MM.1S (cell line): ENCODE results near the gene SLC2A1.

Source experiments
- DNase-seq: peaks from one replicate; pipeline ENCODE4 v3.0.0-alpha.2; 2015
- H2AFZ ChIP-seq: fragments of 300-600 bp; sonication (generic); 2 replicates; pipeline ENCODE4 v1.6.0; 2016; ENCODE audit warnings: antibody characterized with exemption, low read length
- H3F3A ChIP-seq: fragments of 300-600 bp; sonication (generic); 2 replicates; pipeline ENCODE4 v1.6.1; 2016; ENCODE audit warnings: mild to moderate bottlenecking, antibody characterized with exemption, low read length, moderate library complexity, mixed read lengths; ENCODE audit not compliant: insufficient read depth
- H3K27ac ChIP-seq: fragments of 300-600 bp; sonication (generic); 2 replicates; pipeline ENCODE4 v1.5.1; 2016; ENCODE audit warnings: mild to moderate bottlenecking, low read length
- H3K27me3 ChIP-seq: fragments of 300-600 bp; sonication (generic); replicated peaks from 2 replicates; pipeline ENCODE4 v1.6.0; 2016; ENCODE audit warnings: low read length; ENCODE audit not compliant: insufficient read depth
- H3K36me3 ChIP-seq: fragments of 300-600 bp; sonication (generic); replicated peaks from 2 replicates; pipeline ENCODE4 v1.6.1; 2016; ENCODE audit warnings: mild to moderate bottlenecking, low read length, mixed read lengths; ENCODE audit not compliant: insufficient read depth
- H3K4me1 ChIP-seq: fragments of 300-600 bp; sonication (generic); 2 replicates; pipeline ENCODE4 v1.6.1; 2016; ENCODE audit warnings: low read length, mixed read lengths
- H3K4me2 ChIP-seq: fragments of 300-600 bp; sonication (generic); 2 replicates; pipeline ENCODE4 v1.6.0; 2016; ENCODE audit warnings: low read depth, low read length
- H3K4me3 ChIP-seq: fragments of 300-600 bp; sonication (generic); 2 replicates; pipeline ENCODE4 v1.5.1; 2016; ENCODE audit warnings: low read length, mixed read lengths
- H3K79me2 ChIP-seq: fragments of 300-600 bp; sonication (generic); 2 replicates; pipeline ENCODE4 v1.6.1; 2016; ENCODE audit warnings: mixed run types, low read length, mixed read lengths
- H3K9ac ChIP-seq: fragments of 300-600 bp; sonication (generic); 2 replicates; pipeline ENCODE4 v1.6.1; 2016; ENCODE audit warnings: low read length, mixed read lengths
- H3K9me2 ChIP-seq: fragments of 300-600 bp; sonication (generic); replicated peaks from 2 replicates; pipeline ENCODE4 v1.6.1; 2016; ENCODE audit warnings: mild to moderate bottlenecking, low read length, mixed read lengths; ENCODE audit not compliant: insufficient read depth
- H3K9me3 ChIP-seq: fragments of 300-600 bp; sonication (generic); replicated peaks from 2 replicates; pipeline ENCODE4 v1.6.1; 2016; ENCODE audit warnings: mild to moderate bottlenecking, low read length, mixed read lengths; ENCODE audit not compliant: insufficient read depth
- H4K20me1 ChIP-seq: fragments of 300-600 bp; sonication (generic); 2 replicates; pipeline ENCODE4 v1.6.1; 2016; ENCODE audit warnings: mild to moderate bottlenecking, low read length, moderate library complexity, mixed read lengths; ENCODE audit not compliant: insufficient read depth
- CTCF ChIP-seq: fragments of 300-600 bp; sonication (generic); IDR thresholded peaks from 2 replicates; pipeline ENCODE4 v1.5.1; 2016; ENCODE audit warnings: antibody characterized with exemption, low read length, mixed read lengths
- EZH2 ChIP-seq: fragments of 300-600 bp; sonication (generic); optimal IDR thresholded peaks from 2 replicates; pipeline ENCODE3; 2017; ENCODE audit warnings: low read depth, mild to moderate bottlenecking, antibody characterized with exemption, low read length, mixed read lengths
- EZH2phosphoT487 ChIP-seq: fragments of 300-600 bp; sonication (generic); IDR thresholded peaks from 2 replicates; pipeline ENCODE4 v1.6.1; 2018; ENCODE audit warnings: antibody characterized with exemption, low read length

The SLC2A1 gene

GRCh38 chr1:42965378-42965777 lies 6.7 kb upstream of the SLC2A1 start:
- Histone ChIP-seq H2AFZ (no peak overlapping the region), H3K36me3 (no peaks in the 10 kb centered on the region), H3K4me1 (peaks cover 5% of the 10 kb centered on the region; the same call in 1 of the 2 replicates), H4K20me1 (no peaks in the 10 kb centered on the region), H3K4me3 (no peak overlapping the region), H3F3A (peaks cover 6% of the 10 kb centered on the region; the same call in 1 of the 2 replicates), H3K79me2 (no peaks in the 10 kb centered on the region), H3K27ac (no peak overlapping the region), H3K9ac (no peak overlapping the region), H3K9me2 (no peaks in the 10 kb centered on the region), H3K27me3 (0 out of 2 replicates have a peak, but pooled peaks cover under 1% of the 10 kb centered on the region), H3K9me3 (no peaks in the 10 kb centered on the region), H3K4me2 (no peak overlapping the region)
- no peak for DNase-seq
- TF ChIP-seq EZH2 = no peak
- TF ChIP-seq EZH2phosphoT487 = no peak
- TF ChIP-seq CTCF = no peak

GRCh38 chr1:42964044-42964812 lies 5.6 kb upstream of the SLC2A1 start:
- 0 out of 2 replicates have a peak, but pooled peaks cover 3% of the 10 kb centered on the region for H3K27me3 ChIP-seq
- H3K9me2 ChIP-seq = no peaks in the 10 kb centered on the region
- no peak overlapping the region for H3K4me3 ChIP-seq
- no peak for TF ChIP-seq EZH2
- no peaks in the 10 kb centered on the region for H3K79me2 ChIP-seq
- no peaks in the 10 kb centered on the region for H3K36me3 ChIP-seq
- no peaks in the 10 kb centered on the region for H3K9me3 ChIP-seq
- no peaks in the 10 kb centered on the region for H4K20me1 ChIP-seq
- H3F3A ChIP-seq = peaks cover 6% of the 10 kb centered on the region; the same call in 1 of the 2 replicates
- no peak overlapping the region for H3K27ac ChIP-seq
- DNase-seq = no peak
- no peak overlapping the region for H2AFZ ChIP-seq
- no peak overlapping the region for H3K9ac ChIP-seq
- no peak overlapping the region for H3K4me2 ChIP-seq
- H3K4me1 ChIP-seq = peaks cover 8% of the 10 kb centered on the region; the same call in 1 of the 2 replicates

GRCh38 chr1:42963378-42964043 lies 4.8 kb upstream of the SLC2A1 start:
- Histone ChIP-seq H2AFZ (no peak overlapping the region), H3F3A (peaks cover 6% of the 10 kb centered on the region; the same call in 1 of the 2 replicates), H4K20me1 (no peaks in the 10 kb centered on the region), H3K9ac (no peak overlapping the region), H3K27me3 (0 out of 2 replicates have a peak, but pooled peaks cover 3% of the 10 kb centered on the region), H3K9me3 (no peaks in the 10 kb centered on the region), H3K36me3 (no peaks in the 10 kb centered on the region), H3K4me1 (peaks cover 9% of the 10 kb centered on the region; the same call in 1 of the 2 replicates), H3K79me2 (no peaks in the 10 kb centered on the region), H3K4me3 (no peak overlapping the region), H3K27ac (no peak overlapping the region), H3K9me2 (no peaks in the 10 kb centered on the region), H3K4me2 (no peak overlapping the region)
- DNase-seq = no peak
- no peak for TF ChIP-seq EZH2
- TF ChIP-seq EZH2phosphoT487 = no peak
- no peak for TF ChIP-seq CTCF
